ENCODE results near the gene ANGPTL8.
A peak's percentile ranks its signal among the peaks of the same experiment; 100 is the strongest.

DNA sequence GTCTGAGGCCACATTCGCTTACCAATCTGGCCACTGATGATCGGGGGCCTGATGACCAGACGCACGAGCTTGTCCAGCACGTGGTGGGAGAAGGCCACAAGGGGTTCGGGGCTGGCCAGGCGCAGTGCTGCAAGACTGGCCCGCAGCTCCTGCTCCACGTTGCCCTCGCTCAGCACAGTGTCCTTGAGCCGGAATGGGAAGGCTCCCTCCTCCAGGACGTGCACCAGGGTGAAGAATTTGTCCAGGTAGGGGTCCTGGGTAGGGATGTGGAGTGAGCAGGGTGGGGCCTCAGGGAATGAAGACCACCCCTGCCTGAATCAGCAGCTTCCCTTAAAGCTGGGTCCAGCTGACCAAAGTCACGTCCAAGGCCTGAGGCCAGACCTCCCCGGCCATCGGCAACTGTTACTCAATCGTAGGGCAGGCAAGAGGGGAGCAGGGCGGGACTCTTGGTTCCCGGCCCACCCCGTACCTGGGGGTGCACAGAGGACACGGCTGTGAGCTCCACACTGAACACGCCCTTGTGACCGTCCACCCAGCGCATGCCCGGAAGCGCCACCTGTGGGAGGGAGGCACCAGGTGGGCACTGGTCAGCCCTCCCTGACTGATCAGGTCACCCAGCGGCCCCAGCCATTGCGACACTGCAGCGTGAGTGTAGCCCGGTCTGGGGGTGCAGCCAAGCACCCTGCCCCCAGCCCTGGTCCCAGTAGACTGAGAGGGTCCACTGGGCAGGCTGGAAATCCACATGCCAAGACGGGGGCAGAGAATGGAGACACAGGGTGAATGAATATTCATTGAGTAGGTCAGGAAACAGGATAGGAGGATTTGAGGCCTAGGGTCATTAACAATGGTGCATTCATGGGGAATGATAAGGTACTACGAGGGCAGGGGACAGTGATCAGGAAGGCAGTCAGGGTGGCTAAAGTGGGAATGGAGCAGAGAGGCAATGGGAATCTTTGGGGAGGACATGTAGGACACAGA, 2.8 kb upstream of the ANGPTL8 start:
- TF ChIP-seq POLR2A (IDR thresholded peaks at IDR 0.05) (no peak), POLR2AphosphoS5 (IDR thresholded peaks at IDR 0.05) (peak in 1 of 3 donors; percentile 9)
- TF ChIP-seq, protein P1, sequence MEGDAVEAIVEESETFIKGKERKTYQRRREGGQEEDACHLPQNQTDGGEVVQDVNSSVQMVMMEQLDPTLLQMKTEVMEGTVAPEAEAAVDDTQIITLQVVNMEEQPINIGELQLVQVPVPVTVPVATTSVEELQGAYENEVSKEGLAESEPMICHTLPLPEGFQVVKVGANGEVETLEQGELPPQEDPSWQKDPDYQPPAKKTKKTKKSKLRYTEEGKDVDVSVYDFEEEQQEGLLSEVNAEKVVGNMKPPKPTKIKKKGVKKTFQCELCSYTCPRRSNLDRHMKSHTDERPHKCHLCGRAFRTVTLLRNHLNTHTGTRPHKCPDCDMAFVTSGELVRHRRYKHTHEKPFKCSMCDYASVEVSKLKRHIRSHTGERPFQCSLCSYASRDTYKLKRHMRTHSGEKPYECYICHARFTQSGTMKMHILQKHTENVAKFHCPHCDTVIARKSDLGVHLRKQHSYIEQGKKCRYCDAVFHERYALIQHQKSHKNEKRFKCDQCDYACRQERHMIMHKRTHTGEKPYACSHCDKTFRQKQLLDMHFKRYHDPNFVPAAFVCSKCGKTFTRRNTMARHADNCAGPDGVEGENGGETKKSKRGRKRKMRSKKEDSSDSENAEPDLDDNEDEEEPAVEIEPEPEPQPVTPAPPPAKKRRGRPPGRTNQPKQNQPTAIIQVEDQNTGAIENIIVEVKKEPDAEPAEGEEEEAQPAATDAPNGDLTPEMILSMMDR (IDR thresholded peaks at IDR 0.05 in 8 of 11, conservative IDR thresholded peaks at IDR 0.05 in 3 of 11) = no peak
